ENCODE results near the gene CAMTA1. TPM values are rescaled to one million over a fixed set of nuclear protein-coding genes. Genes with fewer than 3 reads are reported as not detected.

Gene CAMTA1
- total RNA-seq, 1 experiment from 2014 or later, result 103 TPM

DNA sequence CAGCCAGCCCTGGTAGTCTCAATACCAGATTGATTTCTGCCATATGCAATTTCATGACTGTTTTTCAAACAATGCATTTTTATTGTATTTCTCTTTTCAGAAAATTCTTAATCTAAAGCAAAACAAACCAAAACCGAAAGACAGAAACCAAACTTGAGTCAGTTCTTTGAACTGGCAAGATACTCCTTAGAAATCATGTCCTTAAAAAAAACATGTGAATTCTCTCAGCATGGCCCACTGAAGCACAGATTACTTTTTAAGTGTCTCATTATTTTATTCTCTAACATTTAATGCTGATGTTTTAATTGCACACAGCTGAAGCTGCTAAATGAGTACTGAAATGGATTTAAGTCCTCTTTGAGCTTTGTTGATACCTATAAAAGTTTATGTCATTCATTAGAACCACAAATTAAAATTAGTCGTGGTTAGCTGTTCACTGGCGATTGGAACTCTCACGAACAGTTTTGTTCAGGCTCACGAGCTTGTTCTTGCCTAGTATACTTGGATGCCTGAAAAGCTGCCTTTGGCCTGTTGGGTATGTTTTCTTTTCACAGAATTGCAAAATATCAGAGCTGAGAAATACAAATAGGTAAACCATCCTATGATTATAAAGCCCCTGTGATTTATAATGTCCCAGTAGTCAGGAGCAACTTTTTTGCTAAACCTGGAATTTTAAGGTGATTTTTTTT is 87.5 kb downstream of the CAMTA1 start:
- H3K36me3 ChIP-seq, result peaks cover 5% of the 10 kb centered on the region; the same call in 1 of the 2 replicates
- H3K4me3 ChIP-seq, result no peak overlapping the region
- no peak for DNase-seq
- H3K27me3 ChIP-seq, result no peaks in the 10 kb centered on the region
- no peaks in the 10 kb centered on the region for H3K9me3 ChIP-seq

DNA sequence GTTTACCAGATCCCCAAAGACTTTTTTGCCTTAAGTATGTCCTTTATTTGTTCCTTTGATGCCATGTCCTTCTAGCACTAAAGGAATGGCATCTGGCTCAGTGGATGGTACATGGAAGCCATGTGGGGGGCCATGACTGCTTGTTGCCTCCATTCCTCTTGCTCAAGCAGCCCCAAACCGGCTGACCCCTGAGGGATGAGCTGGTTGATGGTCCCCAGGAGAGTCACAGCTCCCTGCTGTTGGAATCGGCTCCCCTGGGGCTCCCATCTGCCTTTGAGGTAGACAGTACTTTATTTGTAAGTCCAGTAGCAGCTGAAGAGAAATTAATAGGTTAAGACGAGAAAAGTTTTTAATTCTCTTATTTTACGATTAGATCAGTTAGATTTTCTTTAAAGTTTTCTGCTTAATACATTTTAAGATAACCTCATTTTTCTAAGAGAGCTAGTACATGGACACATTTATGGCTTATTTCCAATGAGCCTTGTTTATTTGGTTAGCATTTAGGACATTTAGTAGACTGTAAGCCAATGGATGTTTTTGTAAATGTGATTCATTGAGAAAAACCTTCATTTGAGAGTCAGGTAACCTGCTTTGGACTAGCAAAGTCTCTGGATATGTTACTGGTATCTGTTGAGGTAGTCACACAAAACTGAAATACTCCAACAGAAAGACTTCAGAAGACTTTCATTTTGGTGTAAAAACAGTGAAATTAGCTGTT is 88.2 kb downstream of the CAMTA1 start:
- Histone ChIP-seq H3K36me3 (peaks cover 5% of the 10 kb centered on the region; the same call in 1 of the 2 replicates), H3K27me3 (no peaks in the 10 kb centered on the region), H3K9me3 (no peaks in the 10 kb centered on the region), H3K4me3 (no peak overlapping the region)
- DNase-seq, result no peak

DNA sequence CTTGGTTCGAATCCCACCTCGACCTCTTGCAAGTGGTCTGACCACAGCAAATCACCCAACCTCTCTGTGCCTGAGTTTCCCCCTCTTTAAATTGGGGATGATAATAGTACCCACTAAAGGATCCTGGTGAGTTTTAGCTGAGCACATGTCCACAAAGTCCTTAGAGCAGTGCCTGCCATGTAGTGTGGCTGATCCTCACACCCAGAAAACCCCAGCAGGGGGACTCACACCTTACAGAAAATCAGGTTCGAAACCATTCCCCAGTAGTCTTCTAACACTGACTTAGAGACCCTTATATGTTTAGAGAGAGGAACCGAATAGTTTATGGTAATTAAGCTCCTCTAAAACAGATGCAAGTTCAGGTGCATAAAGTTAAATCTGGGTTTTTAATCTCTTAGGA is 89.0 kb downstream of the CAMTA1 start:
- Histone ChIP-seq H3K4me3 (no peak overlapping the region), H3K27me3 (no peaks in the 10 kb centered on the region), H3K9me3 (no peaks in the 10 kb centered on the region), H3K36me3 (peaks cover 5% of the 10 kb centered on the region; the same call in 1 of the 2 replicates)
- DNase-seq, result no peak

DNA sequence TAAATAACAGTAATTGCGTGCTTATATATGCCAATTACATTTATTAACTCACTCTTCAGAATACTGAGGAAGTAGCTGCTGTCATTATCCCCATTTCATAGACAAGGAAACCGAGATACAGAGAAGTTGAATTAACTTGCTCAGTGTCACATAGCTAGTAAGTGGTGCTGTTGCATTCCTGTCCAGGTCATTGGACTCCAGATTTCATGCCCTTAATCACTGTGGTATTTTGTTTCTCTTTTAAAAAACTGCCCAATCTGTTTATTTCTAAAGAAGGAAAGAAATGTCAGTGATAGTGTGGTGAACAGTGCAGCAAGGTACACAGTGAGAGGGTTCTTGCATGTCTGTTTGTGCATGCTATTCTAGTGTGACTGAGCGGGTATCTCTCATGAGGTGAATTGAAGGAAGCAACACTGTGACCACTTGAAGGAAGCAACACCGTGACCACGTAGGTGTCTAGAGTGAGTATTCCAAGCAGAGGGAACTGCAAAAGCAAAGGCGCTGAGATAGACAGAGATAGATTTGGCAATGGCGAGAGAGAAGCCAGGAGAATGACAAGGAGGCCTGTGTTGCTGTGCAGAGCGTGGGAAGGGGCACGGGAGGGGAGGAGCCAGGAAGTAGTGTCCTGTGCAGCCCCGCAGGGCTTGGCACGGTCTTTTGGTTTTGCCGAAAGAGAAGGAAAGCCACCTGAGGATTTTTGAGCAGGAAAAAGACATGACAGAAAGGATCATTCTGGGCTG is 95.9 kb downstream of the CAMTA1 start:
- DNase-seq, result no peak
- no peak overlapping the region for H3K4me3 ChIP-seq
- no peaks in the 10 kb centered on the region for H3K9me3 ChIP-seq
- H3K36me3 ChIP-seq, result no peaks in the 10 kb centered on the region; the same call in 1 of the 2 replicates
- H3K27me3 ChIP-seq, result no peaks in the 10 kb centered on the region

DNA sequence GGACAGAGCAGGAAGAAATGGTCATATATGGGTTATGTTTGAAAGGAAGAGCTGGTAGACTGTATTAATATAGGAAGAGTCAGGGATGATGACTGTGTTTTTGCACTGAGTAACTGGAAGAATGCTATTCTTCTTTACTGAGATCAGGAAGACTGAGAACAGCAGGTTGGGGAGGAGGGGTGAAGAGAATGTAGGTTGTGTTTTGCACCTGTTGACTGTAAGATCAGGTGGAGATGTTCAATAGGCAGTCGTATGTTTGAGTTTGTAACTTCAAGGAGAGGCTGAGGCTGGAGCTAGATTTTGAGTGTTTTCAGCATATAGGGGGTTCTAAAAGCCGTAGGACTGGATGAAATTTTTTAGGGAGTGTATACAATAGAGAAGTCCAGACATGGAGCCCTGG is 97.2 kb downstream of the CAMTA1 start:
- DNase-seq, result no peak
- Histone ChIP-seq H3K4me3 (no peak overlapping the region), H3K9me3 (no peaks in the 10 kb centered on the region), H3K36me3 (no peaks in the 10 kb centered on the region), H3K27me3 (no peaks in the 10 kb centered on the region)

DNA sequence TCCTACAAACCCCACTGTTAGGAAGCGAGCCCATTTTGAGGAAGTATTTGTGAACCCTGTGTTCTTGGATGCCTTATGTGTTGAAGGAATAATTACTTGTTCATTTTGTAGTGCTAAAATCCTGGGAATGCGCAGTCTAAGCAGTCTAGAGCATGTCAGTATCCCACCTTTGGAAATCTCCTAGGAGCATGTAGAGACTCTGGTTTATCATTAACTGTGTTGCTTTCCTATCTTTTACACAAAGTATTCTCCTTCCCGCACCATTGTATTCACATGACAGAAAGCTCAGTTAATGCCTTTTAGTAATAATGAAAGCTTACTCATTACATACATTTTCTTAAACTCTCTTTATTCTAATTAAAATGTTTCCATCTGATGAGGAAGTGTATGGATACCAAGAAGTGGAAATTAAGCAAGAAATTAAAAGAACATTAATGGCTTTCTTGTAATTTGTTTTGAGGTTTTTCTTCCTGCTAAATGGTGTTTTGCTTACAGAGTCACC is 99.4 kb downstream of the CAMTA1 start:
- no peaks in the 10 kb centered on the region for H3K9me3 ChIP-seq
- DNase-seq, result no peak
- no peaks in the 10 kb centered on the region for H3K27me3 ChIP-seq
- H3K36me3 ChIP-seq, result no peaks in the 10 kb centered on the region
- H3K4me3 ChIP-seq, result no peak overlapping the region

DNA sequence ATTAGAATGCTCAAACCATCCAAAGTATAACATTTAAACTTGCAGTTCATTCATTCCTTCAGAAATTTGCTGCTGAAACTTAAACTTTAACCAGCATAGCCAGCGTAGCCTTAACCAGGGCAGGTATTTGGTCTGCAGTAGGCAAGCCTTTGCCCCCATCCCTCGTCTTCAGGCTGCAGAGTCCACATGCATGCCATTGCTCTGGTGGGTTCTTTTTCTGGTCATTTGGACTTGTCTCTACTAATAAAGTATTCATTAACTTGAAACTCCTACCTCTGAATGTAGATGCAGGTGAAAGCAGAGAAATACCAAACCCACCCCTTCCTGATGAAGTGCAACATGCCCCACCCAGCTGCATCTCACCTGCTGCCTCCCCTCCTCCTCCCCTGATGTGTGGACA is 100.2 kb downstream of the CAMTA1 start:
- Histone ChIP-seq H3K27me3 (no peaks in the 10 kb centered on the region), H3K36me3 (no peaks in the 10 kb centered on the region), H3K9me3 (no peaks in the 10 kb centered on the region), H3K4me3 (no peak overlapping the region)
- no peak for DNase-seq

DNA sequence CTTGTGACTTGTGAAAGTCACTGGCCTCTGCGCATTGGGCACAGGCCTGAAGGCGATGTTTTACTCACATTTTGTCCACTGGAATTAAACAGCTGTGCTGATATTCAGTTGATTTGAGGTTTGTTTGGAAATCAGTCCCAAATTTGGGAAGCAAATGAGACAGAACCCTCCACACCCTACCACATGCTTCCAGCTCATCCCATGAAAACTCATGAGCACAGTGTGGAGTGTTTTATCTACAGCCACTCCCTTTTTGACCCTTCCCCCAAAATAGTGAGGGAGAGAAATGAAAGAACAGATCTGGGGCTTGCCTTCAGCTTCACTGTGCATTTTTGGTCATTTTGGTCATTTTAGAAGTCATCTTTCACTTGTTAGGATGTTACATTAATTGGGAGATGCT is 101.3 kb downstream of the CAMTA1 start:
- no peaks in the 10 kb centered on the region for H3K27me3 ChIP-seq
- no peak for DNase-seq
- H3K4me3 ChIP-seq, result no peak overlapping the region

DNA sequence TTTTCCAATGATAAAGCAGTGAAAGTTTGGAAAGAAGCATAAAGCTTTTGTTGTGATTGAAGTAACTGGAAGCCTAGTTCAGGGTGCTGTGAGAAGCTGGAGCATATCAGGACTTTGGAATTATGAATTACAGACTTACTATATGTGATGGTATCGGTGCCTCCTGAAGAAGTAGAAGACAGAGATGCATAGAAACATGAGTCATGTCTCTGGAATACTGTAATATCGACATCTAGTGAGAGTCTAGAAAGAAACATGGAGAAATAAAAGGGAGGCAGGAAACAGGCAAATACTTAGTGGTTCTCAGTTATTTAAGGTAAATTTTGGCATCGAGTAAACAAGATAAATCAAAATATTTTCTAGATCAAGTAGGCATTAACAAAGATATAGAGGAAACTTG is 103.0 kb downstream of the CAMTA1 start:
- Histone ChIP-seq H3K27me3 (no peaks in the 10 kb centered on the region), H3K36me3 (no peaks in the 10 kb centered on the region), H3K9me3 (no peaks in the 10 kb centered on the region), H3K4me3 (no peak overlapping the region)
- DNase-seq, result no peak

More for the DNA sequence above, 101.3 kb downstream of the CAMTA1 start:
- Histone ChIP-seq H3K36me3 (no peaks in the 10 kb centered on the region), H3K9me3 (no peaks in the 10 kb centered on the region)

DNA sequence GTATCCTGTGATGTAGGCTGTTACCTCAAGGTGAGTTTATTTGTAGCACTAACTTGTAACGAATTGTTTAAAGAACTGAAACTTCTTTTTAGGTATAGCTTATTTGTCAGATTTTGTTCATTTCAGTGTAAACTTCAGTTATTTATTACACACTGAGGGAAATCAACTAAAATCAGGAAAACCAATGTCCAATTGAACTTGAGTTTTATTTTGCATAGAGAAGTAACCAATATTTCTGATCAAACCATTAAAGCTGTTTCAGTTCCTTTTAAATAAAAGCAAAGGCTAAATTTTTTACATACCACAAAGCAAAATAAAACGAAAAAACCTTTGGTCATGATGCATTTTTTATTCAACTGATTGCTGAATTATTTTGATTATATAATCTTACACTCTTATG is 103.6 kb downstream of the CAMTA1 start:
- Histone ChIP-seq H3K9me3 (no peaks in the 10 kb centered on the region), H3K4me3 (no peak overlapping the region), H3K27me3 (no peaks in the 10 kb centered on the region), H3K36me3 (no peaks in the 10 kb centered on the region)
- DNase-seq, result no peak

DNA sequence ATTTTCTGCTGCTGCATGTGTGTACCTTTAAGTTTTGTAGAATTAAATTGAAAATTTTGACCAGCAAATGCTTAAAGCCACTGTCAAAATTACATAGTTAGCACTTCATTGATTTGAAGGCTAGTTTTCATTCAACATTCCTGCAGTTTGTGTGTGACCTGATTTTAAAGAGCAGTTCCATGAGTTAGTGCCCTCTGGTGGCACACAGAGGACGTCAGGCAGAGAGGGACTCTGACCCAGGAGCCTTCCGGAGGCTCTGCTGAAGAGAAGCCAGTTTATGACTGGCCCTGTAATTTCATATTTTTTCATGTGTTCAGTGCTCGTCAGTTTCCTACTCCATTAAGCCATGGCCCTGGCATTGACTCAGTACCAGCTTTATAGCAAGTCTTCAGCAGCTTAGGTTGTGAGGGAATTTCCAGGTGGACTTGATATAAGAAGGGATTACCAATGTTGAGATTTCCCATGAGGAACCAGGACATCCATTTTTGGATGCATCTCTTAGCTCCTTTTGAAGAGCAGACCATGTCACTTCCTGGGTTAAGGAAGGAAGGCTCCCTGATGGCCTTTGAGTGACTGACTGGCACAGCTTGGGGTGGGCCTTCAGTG is 104.7 kb downstream of the CAMTA1 start:
- Histone ChIP-seq H3K27me3 (no peaks in the 10 kb centered on the region), H3K36me3 (no peaks in the 10 kb centered on the region), H3K9me3 (no peaks in the 10 kb centered on the region), H3K4me3 (no peak overlapping the region)
- DNase-seq, result peak; percentile 47

DNA sequence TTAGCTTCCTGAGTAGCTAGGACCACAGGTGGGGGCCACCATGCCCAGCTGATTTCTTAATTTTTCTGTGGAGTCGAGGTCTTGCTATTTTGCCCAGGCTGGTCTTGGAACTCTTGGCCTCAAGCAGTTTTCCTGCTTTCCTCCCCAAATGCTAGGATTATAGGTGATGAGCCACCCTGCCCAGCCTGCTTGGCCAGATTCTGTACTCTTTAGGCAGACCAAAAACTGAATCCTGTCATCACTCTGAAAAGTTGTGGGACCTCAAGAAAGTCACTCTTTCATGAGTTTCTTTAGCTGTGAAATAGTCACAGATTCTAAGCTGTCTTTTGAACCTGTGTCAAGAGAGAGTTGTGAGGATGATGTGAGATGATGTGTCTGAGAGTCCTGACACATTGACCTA is 105.4 kb downstream of the CAMTA1 start:
- no peaks in the 10 kb centered on the region for H3K27me3 ChIP-seq
- no peak for DNase-seq

DNA sequence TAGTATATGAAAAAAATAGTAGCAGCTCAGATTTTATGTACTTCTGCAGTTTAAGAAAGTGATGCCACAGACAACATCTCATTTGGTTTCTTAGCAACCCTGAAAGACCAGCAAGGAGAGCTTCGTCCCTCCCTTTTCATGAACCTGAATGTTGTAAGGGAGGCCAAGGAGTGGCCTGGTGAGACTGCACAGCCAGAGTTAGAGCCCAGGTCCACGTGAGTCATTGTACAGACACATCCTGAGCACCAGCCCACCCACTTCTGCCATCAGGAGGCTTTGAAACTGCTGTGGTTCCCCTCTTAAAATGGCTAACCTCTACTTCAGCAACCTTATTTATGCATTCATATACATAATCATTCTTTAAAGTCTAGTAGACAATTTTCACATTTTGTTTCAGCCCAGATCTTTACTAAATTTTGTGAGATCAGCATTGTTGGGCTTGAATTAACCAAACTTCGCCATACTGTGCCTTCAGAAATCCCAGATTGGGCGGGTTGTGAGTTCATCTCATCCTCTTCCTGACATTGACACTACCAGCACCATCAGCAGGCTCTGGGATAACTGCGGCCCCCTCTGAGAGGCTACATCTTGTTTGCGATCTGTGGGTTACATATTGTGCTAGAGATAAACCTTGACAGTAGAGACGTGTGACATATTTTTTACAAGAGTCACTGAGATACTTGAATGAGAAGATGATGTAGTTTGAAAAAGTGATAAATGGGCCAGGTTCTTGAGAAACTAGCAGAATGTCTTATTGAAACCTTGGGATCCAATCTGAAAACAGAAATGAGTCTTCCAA is 106.7 kb downstream of the CAMTA1 start:
- H3K9me3 ChIP-seq, result no peaks in the 10 kb centered on the region
- no peak for DNase-seq
- no peaks in the 10 kb centered on the region for H3K36me3 ChIP-seq
- H3K27me3 ChIP-seq, result no peaks in the 10 kb centered on the region
- H3K4me3 ChIP-seq, result no peak overlapping the region

More for the DNA sequence above, 105.4 kb downstream of the CAMTA1 start:
- Histone ChIP-seq H3K36me3 (no peaks in the 10 kb centered on the region), H3K4me3 (no peak overlapping the region), H3K9me3 (no peaks in the 10 kb centered on the region)

DNA sequence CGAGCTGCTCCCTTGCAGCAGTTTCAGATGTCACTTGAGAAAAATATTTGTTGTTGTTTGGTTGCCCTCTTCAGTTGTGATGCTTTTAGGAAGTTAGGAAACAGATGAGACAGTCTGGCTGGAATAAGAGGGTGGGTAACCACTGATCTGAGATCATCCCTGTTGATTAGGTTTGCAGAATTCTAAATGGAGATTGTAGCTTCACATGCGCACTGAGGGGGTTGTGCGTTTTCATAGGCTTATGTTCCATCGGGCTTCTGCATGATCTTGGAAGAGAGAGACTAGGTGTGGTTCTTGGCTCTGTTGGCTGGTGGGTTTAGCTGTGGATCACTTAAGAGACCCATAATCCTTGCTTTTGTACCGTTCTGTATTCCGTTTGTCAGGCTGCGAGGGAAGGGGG is 108.1 kb downstream of the CAMTA1 start:
- no peaks in the 10 kb centered on the region for H3K36me3 ChIP-seq
- H3K4me3 ChIP-seq, result no peak overlapping the region
- H3K27me3 ChIP-seq, result no peaks in the 10 kb centered on the region
- no peaks in the 10 kb centered on the region for H3K9me3 ChIP-seq
- no peak for DNase-seq

DNA sequence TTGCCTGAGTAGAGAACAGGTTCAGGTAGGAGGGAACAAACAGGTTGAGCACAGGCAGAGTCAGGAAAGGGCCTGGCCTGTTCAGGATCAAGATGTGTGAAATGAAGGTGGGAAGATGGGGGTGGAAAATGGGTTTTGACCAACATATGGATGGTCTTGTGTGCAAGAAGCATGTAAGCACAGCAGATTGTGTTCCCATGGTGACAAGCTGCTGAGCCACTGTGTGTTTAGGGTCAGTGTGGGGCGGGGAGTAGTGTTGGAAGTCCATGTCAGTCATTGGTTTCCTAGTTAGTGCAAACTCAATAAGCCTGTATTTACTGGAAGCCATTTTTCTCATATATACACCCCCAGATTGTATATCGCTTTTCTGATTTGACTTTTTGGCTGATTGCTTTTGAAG is 111.9 kb downstream of the CAMTA1 start:
- no peak for DNase-seq
- Histone ChIP-seq H3K4me3 (no peak overlapping the region), H3K9me3 (no peaks in the 10 kb centered on the region)

DNA sequence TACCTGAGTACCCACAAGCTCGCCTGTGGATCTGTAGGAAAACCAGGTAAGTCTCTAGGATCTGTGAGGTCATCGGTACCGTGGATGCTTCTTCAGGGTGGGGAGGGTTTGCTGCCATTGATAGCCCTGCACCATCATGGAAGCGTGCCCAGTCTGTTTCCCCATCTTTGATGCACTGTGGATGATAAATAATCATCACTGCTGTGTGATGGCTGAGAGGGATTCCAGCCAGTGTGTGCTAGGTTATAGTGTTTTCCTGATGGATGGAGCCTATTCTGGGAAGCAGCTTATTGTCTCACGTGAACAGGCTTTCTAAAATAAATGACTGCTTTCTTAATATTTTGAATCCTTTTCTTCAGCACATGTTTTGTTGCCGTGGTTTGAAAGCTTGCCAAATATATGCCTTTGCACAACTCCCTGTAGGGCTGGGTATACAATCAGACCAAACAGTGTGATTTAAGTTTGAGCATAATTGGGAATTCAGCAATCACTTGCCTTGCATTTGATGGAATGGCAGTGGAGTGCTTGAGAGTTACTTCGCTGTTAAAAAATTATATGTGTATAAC is 113.8 kb downstream of the CAMTA1 start:
- no peak for DNase-seq
- Histone ChIP-seq H3K9me3 (no peaks in the 10 kb centered on the region), H3K4me3 (no peak overlapping the region), H3K27me3 (no peaks in the 10 kb centered on the region), H3K36me3 (no peaks in the 10 kb centered on the region)

More for the DNA sequence above, 111.9 kb downstream of the CAMTA1 start:
- H3K36me3 ChIP-seq, result no peaks in the 10 kb centered on the region
- no peaks in the 10 kb centered on the region for H3K27me3 ChIP-seq
